Neural cell (in vitro differentiated cells): ENCODE measurements around the gene KRTAP19-7. TPM values are rescaled to one million over a fixed set of nuclear protein-coding genes. Genes with fewer than 3 reads are reported as not detected.

Experiments
- H2AFZ ChIP-seq: fragments of 200-600, 300-800 bp; sonication (generic), shearing (Covaris generic); 2 replicates; pipeline ENCODE4 v1.6.0; 2014; ENCODE audit warnings: low read depth, mild to moderate bottlenecking, antibody characterized with exemption, low read length, moderate library complexity
- H3F3A ChIP-seq: fragments of 200-600 bp; shearing (Covaris generic); 2 replicates; pipeline ENCODE4 v1.6.1; 2016; ENCODE audit warnings: mild to moderate bottlenecking, moderate library complexity, mixed read lengths, antibody characterized with exemption, low read length; ENCODE audit not compliant: insufficient read depth, poor library complexity, severe bottlenecking
- H3K27ac ChIP-seq: fragments of 200-600, 300-800 bp; sonication (generic), shearing (Covaris generic); 2 replicates; pipeline ENCODE4 v1.5.1; 2014; ENCODE audit warnings: mild to moderate bottlenecking, low read length, moderate library complexity
- H3K27me3 ChIP-seq: fragments of 300-800, 200-600 bp; sonication (generic), shearing (Covaris generic); 2 replicates; pipeline ENCODE4 v1.6.0; 2014; ENCODE audit warnings: mild to moderate bottlenecking, low read depth, low read length, moderate library complexity; ENCODE audit not compliant: insufficient read depth
- H3K36me3 ChIP-seq: fragments of 300-800, 200-600 bp; sonication (generic), shearing (Covaris generic); 2 replicates; pipeline ENCODE4 v1.5.1; 2014; ENCODE audit warnings: mild to moderate bottlenecking, antibody characterized with exemption, low read length, moderate library complexity; ENCODE audit not compliant: insufficient read depth
- H3K4me2 ChIP-seq: fragments of 300-800, 200-600 bp; sonication (generic), shearing (Covaris generic); 2 replicates; pipeline ENCODE4 v1.6.0; 2014; ENCODE audit warnings: mild to moderate bottlenecking, low read length
- H3K4me3 ChIP-seq: fragments of 300-800, 200-600 bp; sonication (generic), shearing (Covaris generic); 2 replicates; pipeline ENCODE4 v1.5.1; 2014; ENCODE audit warnings: mild to moderate bottlenecking, low read length, moderate library complexity
- H3K79me2 ChIP-seq: fragments of 200-600 bp; shearing (Covaris generic); replicated peaks from 2 replicates; pipeline ENCODE4 v1.6.0; 2014; ENCODE audit warnings: mild to moderate bottlenecking, low read length, moderate library complexity; ENCODE audit not compliant: insufficient read depth
- H3K9ac ChIP-seq: fragments of 300-800, 200-600 bp; sonication (generic), shearing (Covaris generic); 2 replicates; pipeline ENCODE4 v1.6.1; 2016; ENCODE audit warnings: mild to moderate bottlenecking, low read length, mixed read lengths
- H3K9me2 ChIP-seq: fragments of 200-600 bp; shearing (Covaris generic); 2 replicates; pipeline ENCODE4 v1.6.1; 2016; ENCODE audit warnings: mild to moderate bottlenecking, low read length, mixed read lengths; ENCODE audit not compliant: insufficient read depth
- H3K9me3 ChIP-seq: fragments of 200-600, 300-800 bp; sonication (generic), shearing (Covaris generic); 2 replicates; pipeline ENCODE4 v1.6.1; 2016; ENCODE audit warnings: mild to moderate bottlenecking, mixed run types, low read length, moderate library complexity, mixed read lengths
- H4K20me1 ChIP-seq: fragments of 200-600 bp; shearing (Covaris generic); 2 replicates; pipeline ENCODE4 v1.6.1; 2016; ENCODE audit warnings: mild to moderate bottlenecking, mixed run types; ENCODE audit not compliant: insufficient read depth
- CTCF ChIP-seq: fragments of 450-650 bp; IDR thresholded peaks from 2 replicates; pipeline ENCODE4 v1.5.1; 2014; ENCODE audit warnings: antibody characterized with exemption, mild to moderate bottlenecking, moderate library complexity; ENCODE audit not compliant: poor library complexity, severe bottlenecking
- EP300 ChIP-seq: fragments of 450-650 bp; conservative IDR thresholded peaks from 2 replicates; pipeline ENCODE4 v1.6.1; 2014; ENCODE audit warnings: antibody characterized with exemption, mild to moderate bottlenecking, moderate library complexity; ENCODE audit not compliant: poor library complexity, severe bottlenecking
- EZH2 ChIP-seq: fragments of 200-600, 300-800 bp; shearing (Covaris generic), sonication (generic); IDR thresholded peaks from 2 replicates; pipeline ENCODE4 v1.6.1; 2014; ENCODE audit warnings: antibody characterized with exemption, low read length, borderline replicate concordance, mild to moderate bottlenecking; ENCODE audit not compliant: insufficient read depth, poor library complexity, severe bottlenecking
- MXI1 ChIP-seq: fragments of 450-650 bp; conservative IDR thresholded peaks from 2 replicates; pipeline ENCODE4 v1.6.1; 2014; ENCODE audit warnings: antibody characterized with exemption, mild to moderate bottlenecking; ENCODE audit not compliant: poor library complexity, severe bottlenecking
- POLR2AphosphoS5 ChIP-seq: IDR thresholded peaks from 2 replicates; pipeline ENCODE4 v1.6.1; 2012
- RAD21 ChIP-seq: fragments of 450-650 bp; conservative IDR thresholded peaks from 2 replicates; pipeline ENCODE4 v1.6.1; 2014; ENCODE audit warnings: antibody characterized with exemption, mild to moderate bottlenecking, moderate library complexity
- SMC3 ChIP-seq: fragments of 450-650 bp; conservative IDR thresholded peaks from 2 replicates; pipeline ENCODE4 v1.6.1; 2014; ENCODE audit warnings: antibody characterized with exemption, mild to moderate bottlenecking, moderate library complexity; ENCODE audit not compliant: poor library complexity
- TAF1 ChIP-seq: IDR thresholded peaks from 2 replicates; pipeline ENCODE4 v1.6.1; 2012; ENCODE audit warnings: low read depth
- polyA plus RNA-seq: library from polyadenylated mRNA; depleted of rRNA; stranded (reverse); fragments of >200 nt; gene quantifications from 2 replicates; pipeline ENCODE4 v1.2.3, GENCODE V29; 2014
- TF ChIP-seq, protein P1 (sequence below): IDR thresholded peaks from 2 replicates; pipeline ENCODE4 v1.6.1; 2012; ENCODE audit warnings: borderline replicate concordance

The KRTAP19-7 gene
- polyA plus RNA-seq, 1 donor from 2014 or later: not detected

DNA sequence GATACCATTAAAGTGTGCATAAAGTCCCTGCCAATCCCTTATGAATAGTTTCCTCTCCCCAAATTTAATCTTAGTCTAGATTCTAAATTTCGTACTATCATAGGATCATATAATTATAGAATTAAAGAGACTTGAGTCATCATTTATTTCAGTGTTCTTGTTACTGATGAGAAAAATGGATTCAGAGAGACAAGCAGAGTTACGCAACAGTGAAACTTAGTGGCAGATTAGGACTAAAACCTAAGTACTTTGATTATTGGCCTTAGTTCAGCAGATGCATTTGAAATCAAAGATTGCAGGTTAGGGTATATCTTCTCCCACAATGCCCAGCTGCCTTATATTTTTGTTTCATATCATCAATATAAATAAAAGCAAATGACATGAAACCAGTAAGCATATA is 843 bp upstream of the KRTAP19-7 start:
- Histone ChIP-seq H3K27me3 (no peaks in the 10 kb centered on the region), H3F3A (no peaks in the 10 kb centered on the region)

DNA sequence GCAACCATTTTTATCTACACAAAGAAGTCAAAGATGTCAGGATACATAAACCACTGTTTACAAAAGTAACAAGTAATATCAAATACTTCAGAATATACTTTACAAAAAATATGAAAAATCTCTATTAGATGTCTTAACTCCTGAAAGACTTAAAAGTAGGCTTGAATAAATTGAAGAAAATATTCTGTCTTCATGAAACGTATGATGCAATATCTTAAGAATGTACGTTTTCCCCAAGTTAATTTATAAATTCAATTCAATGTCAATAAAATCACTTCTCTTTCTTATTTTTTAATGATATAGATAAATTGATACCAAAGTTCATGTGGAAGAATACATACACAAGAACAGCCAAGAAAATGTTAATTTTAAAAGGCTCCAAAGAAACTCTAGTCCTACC is 6.0 kb downstream of the KRTAP19-7 start:
- Histone ChIP-seq H2AFZ (no peak overlapping the region), H3K9me3 (no peaks in the 10 kb centered on the region), H3K4me3 (no peak overlapping the region), H4K20me1 (no peaks in the 10 kb centered on the region), H3K9me2 (no peaks in the 10 kb centered on the region), H3F3A (no peaks in the 10 kb centered on the region), H3K9ac (no peak overlapping the region), H3K36me3 (no peaks in the 10 kb centered on the region), H3K27ac (no peak overlapping the region), H3K27me3 (no peaks in the 10 kb centered on the region), H3K4me2 (no peak overlapping the region), H3K79me2 (no peaks in the 10 kb centered on the region)
- TF ChIP-seq, protein P1, sequence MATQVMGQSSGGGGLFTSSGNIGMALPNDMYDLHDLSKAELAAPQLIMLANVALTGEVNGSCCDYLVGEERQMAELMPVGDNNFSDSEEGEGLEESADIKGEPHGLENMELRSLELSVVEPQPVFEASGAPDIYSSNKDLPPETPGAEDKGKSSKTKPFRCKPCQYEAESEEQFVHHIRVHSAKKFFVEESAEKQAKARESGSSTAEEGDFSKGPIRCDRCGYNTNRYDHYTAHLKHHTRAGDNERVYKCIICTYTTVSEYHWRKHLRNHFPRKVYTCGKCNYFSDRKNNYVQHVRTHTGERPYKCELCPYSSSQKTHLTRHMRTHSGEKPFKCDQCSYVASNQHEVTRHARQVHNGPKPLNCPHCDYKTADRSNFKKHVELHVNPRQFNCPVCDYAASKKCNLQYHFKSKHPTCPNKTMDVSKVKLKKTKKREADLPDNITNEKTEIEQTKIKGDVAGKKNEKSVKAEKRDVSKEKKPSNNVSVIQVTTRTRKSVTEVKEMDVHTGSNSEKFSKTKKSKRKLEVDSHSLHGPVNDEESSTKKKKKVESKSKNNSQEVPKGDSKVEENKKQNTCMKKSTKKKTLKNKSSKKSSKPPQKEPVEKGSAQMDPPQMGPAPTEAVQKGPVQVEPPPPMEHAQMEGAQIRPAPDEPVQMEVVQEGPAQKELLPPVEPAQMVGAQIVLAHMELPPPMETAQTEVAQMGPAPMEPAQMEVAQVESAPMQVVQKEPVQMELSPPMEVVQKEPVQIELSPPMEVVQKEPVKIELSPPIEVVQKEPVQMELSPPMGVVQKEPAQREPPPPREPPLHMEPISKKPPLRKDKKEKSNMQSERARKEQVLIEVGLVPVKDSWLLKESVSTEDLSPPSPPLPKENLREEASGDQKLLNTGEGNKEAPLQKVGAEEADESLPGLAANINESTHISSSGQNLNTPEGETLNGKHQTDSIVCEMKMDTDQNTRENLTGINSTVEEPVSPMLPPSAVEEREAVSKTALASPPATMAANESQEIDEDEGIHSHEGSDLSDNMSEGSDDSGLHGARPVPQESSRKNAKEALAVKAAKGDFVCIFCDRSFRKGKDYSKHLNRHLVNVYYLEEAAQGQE: no peak
- TF ChIP-seq MXI1: no peak
- TF ChIP-seq TAF1: no peak
- TF ChIP-seq SMC3: no peak
- TF ChIP-seq EZH2: no peak
- no peak for TF ChIP-seq CTCF
- no peak for TF ChIP-seq RAD21
- TF ChIP-seq POLR2AphosphoS5: no peak
- no peak for TF ChIP-seq EP300

More for the DNA sequence above, 843 bp upstream of the KRTAP19-7 start:
- Histone ChIP-seq H3K27ac (peak overlapping the region; percentile 0), H3K4me2 (no peak overlapping the region), H4K20me1 (no peaks in the 10 kb centered on the region), H3K9me2 (no peaks in the 10 kb centered on the region), H3K9ac (no peak overlapping the region), H3K9me3 (no peaks in the 10 kb centered on the region), H3K79me2 (no peaks in the 10 kb centered on the region), H2AFZ (no peak overlapping the region), H3K4me3 (no peak overlapping the region), H3K36me3 (no peaks in the 10 kb centered on the region)
- TF ChIP-seq, protein P1: no peak
- TF ChIP-seq SMC3 (no peak), MXI1 (no peak), TAF1 (no peak), EP300 (no peak), CTCF (no peak), RAD21 (no peak), POLR2AphosphoS5 (no peak)
